Uterus (tissue), 4 donors: Measurements from ENCODE around the gene SKOR1. TPM values are rescaled to one million over a fixed set of nuclear protein-coding genes. Genes with fewer than 3 reads are reported as not detected.

Experiments used
- DNase-seq, 2 donors: peaks; one replicate each; pipeline ENCODE4 v3.0.0-alpha.2; 2019 to 2020
- H3K27ac ChIP-seq, 2 donors: fragments of 200-600 bp; sonication (generic); 1 replicate in 1 of 2; 2 replicates in 1 of 2; pipeline ENCODE4 v1.5.1; 2016 to 2018
- H3K27me3 ChIP-seq, 2 donors: fragments of 200-600 bp; sonication (generic); one replicate each; pipeline ENCODE4 v1.5.1; 2018 to 2019; ENCODE audit warnings: control low read depth in 1 of 2
- H3K36me3 ChIP-seq, 2 donors: fragments of 200-600 bp; sonication (generic); one replicate each; pipeline ENCODE4 v1.5.1; 2019; ENCODE audit warnings: control low read depth in 1 of 2
- H3K4me1 ChIP-seq, 2 donors: fragments of 200-600 bp; sonication (generic); one replicate each; pipeline ENCODE4 v1.5.1; 2018 to 2019; ENCODE audit warnings: control low read depth in 1 of 2
- H3K4me3 ChIP-seq, 2 donors: fragments of 200-600 bp; sonication (generic); 1 replicate in 1 of 2; 2 replicates in 1 of 2; pipeline ENCODE4 v1.5.1; 2018 to 2019; ENCODE audit warnings: mild to moderate bottlenecking in 1 of 2
- H3K9me3 ChIP-seq, 2 donors: fragments of 200-600 bp; sonication (generic); one replicate each; pipeline ENCODE4 v1.5.1; 2019; ENCODE audit warnings: control low read depth in 1 of 2
- POLR2A ChIP-seq, 2 donors: fragments of 450-650 bp; IDR thresholded peaks; one replicate each; pipeline ENCODE4 v1.6.1; 2016; ENCODE audit warnings: antibody characterized with exemption in 2 of 2, mild to moderate bottlenecking in 1 of 2, moderate library complexity in 1 of 2
- intact Hi-C: fragments of 100-400 bp; cut with DNase I; formaldehyde crosslinking; loops from one replicate; pipeline ENCODE4 v1.15.1; 2023; ENCODE audit warnings: low total_unique reads
- total RNA-seq, 4 donors: library from RNA; depleted of rRNA in 3 of 4; stranded (reverse); fragments of >200 nt in 3 of 4; gene quantifications; one replicate each; pipeline versions ENCODE4 v1.1.0 to v1.2.4, GENCODE V29; 2014 to 2023
- TF ChIP-seq, protein P1 (sequence below), 4 experiments: fragments of 200-600 bp in 2 of 4; fragments of 450-650 bp in 2 of 4; sonication (generic) in 2 of 4; IDR thresholded peaks; one replicate each; pipeline ENCODE4 v1.5.1; 2016 to 2019; ENCODE audit warnings: antibody characterized with exemption in 4 of 4, mild to moderate bottlenecking in 2 of 4, moderate library complexity in 1 of 4
- donor health status: DM: yes; HTN: yes; CAD: no.

SKOR1 gene
- total RNA-seq, 4 donors from 2014 or later, result 0.35 to 1.7 (median 0.77) TPM; not detected in 1

DNA sequence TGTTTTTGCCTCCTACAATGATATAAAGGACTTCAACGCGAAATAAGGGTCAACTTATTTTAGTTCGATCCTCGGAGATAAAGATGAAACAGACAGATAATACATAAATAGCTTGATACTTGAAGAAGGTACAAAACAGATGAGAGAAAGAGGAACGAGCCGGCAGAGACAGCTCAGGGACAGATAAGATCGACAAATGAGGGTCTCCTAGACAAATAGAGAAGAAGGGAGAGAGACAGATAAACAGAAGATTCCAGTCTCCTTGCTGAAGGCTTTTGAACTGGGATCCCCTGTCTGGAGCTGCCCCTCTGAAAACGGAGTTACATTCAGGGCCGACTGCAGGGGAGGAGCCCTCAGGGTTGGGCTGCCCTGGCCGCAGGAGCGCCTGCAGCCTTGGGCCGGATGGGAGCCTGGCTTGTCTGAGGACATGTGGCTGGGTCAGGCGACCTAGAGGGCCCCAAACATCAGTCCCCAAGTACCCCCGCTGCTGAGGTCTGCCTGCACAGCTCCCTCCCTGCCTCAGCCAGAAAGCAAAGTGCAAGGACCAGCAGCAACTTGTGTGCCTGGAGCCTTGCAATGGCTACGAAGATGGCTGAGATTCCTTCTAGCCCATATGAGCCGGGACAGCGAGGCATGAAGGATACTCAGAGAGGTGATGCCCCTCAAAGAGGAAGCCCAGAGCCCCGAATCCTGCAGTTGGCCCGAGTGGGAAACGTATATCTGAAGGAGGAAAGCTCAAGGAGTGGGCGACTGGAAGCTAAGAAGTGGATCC lies 926 bp upstream of the SKOR1 start:
- intact Hi-C loops, result no loop called here
- TF ChIP-seq, protein P1, sequence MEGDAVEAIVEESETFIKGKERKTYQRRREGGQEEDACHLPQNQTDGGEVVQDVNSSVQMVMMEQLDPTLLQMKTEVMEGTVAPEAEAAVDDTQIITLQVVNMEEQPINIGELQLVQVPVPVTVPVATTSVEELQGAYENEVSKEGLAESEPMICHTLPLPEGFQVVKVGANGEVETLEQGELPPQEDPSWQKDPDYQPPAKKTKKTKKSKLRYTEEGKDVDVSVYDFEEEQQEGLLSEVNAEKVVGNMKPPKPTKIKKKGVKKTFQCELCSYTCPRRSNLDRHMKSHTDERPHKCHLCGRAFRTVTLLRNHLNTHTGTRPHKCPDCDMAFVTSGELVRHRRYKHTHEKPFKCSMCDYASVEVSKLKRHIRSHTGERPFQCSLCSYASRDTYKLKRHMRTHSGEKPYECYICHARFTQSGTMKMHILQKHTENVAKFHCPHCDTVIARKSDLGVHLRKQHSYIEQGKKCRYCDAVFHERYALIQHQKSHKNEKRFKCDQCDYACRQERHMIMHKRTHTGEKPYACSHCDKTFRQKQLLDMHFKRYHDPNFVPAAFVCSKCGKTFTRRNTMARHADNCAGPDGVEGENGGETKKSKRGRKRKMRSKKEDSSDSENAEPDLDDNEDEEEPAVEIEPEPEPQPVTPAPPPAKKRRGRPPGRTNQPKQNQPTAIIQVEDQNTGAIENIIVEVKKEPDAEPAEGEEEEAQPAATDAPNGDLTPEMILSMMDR (IDR thresholded peaks at IDR 0.05), result no peak
- no peak for TF ChIP-seq POLR2A (IDR thresholded peaks at IDR 0.05)
- Histone ChIP-seq H3K4me1 (peaks cover 0 to 24% of the 10 kb centered on the region in 2 donors), H3K27ac (no peak overlapping the region), H3K9me3 (no peaks in the 10 kb centered on the region), H3K4me3 (no peak overlapping the region), H3K36me3 (no peaks in the 10 kb centered on the region), H3K27me3 (peaks cover 51 to 78% of the 10 kb centered on the region in 2 donors)
- no peak for DNase-seq

DNA sequence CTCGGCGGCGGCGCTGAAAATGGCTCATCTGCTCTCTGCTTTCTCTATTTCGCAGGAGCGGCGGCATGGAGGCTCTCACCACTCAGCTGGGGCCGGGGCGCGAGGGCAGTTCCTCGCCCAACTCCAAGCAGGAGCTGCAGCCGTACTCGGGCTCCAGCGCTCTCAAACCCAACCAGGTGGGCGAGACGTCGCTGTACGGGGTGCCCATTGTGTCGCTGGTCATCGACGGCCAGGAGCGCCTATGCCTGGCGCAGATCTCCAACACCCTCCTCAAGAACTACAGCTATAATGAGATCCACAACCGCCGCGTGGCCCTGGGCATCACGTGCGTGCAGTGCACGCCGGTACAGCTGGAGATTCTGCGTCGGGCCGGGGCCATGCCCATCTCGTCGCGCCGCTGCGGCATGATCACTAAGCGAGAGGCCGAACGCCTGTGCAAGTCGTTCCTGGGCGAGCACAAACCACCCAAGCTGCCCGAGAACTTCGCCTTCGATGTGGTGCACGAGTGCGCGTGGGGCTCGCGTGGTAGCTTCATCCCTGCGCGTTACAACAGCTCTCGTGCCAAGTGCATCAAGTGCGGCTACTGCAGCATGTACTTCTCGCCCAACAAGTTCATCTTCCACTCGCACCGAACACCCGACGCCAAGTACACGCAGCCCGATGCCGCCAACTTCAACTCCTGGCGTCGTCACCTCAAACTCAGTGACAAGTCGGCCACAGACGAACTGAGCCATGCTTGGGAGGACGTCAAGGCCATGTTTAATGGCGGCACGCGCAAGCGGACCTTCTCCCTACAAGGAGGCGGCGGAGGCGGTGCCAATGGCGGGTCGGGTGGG lies 790 bp downstream of the SKOR1 start:
- Histone ChIP-seq H3K4me1 (peaks cover 0 to 24% of the 10 kb centered on the region in 2 donors), H3K4me3 (no peak overlapping the region), H3K27ac (no peak overlapping the region), H3K27me3 (peaks cover 62 to 78% of the 10 kb centered on the region in 2 donors), H3K9me3 (no peaks in the 10 kb centered on the region), H3K36me3 (no peaks in the 10 kb centered on the region)
- no peak for DNase-seq
- TF ChIP-seq, protein P1 (IDR thresholded peaks at IDR 0.05), result no peak
- TF ChIP-seq POLR2A (IDR thresholded peaks at IDR 0.05), result no peak
- intact Hi-C loops, result no loop called here

DNA sequence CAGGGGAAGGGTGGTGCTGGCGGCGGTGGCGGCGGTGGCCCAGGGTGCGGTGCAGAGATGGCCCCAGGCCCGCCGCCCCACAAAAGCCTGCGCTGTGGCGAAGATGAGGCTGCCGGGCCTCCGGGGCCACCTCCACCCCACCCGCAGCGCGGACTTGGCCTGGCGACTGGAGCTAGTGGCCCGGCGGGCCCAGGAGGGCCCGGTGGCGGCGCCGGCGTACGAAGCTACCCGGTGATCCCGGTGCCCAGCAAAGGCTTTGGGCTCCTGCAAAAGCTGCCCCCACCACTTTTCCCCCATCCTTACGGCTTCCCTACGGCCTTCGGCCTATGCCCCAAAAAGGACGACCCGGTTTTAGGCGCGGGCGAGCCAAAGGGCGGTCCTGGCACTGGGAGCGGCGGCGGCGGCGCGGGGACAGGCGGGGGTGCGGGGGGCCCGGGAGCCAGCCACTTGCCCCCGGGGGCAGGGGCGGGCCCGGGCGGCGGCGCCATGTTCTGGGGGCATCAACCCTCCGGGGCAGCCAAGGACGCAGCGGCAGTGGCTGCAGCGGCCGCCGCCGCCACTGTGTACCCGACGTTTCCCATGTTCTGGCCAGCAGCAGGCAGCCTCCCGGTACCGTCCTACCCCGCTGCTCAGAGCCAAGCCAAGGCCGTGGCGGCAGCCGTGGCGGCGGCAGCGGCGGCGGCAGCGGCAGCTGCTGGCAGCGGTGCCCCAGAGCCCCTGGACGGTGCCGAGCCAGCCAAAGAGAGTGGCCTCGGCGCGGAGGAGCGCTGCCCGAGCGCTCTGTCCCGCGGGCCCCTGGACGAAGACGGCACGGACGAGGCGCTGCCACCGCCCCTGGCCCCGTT lies 1.6 kb downstream of the SKOR1 start:
- no peaks in the 10 kb centered on the region for H3K9me3 ChIP-seq
- no peak for DNase-seq
- no peak for TF ChIP-seq POLR2A (IDR thresholded peaks at IDR 0.05)
- TF ChIP-seq, protein P1 (IDR thresholded peaks at IDR 0.05), result no peak
- peaks cover 0 to 24% of the 10 kb centered on the region in 2 donors for H3K4me1 ChIP-seq
- peaks cover 63 to 78% of the 10 kb centered on the region in 2 donors for H3K27me3 ChIP-seq
- no peak overlapping the region for H3K4me3 ChIP-seq
- no peaks in the 10 kb centered on the region for H3K36me3 ChIP-seq
- intact Hi-C loops, result no loop called here
- no peak overlapping the region for H3K27ac ChIP-seq

DNA sequence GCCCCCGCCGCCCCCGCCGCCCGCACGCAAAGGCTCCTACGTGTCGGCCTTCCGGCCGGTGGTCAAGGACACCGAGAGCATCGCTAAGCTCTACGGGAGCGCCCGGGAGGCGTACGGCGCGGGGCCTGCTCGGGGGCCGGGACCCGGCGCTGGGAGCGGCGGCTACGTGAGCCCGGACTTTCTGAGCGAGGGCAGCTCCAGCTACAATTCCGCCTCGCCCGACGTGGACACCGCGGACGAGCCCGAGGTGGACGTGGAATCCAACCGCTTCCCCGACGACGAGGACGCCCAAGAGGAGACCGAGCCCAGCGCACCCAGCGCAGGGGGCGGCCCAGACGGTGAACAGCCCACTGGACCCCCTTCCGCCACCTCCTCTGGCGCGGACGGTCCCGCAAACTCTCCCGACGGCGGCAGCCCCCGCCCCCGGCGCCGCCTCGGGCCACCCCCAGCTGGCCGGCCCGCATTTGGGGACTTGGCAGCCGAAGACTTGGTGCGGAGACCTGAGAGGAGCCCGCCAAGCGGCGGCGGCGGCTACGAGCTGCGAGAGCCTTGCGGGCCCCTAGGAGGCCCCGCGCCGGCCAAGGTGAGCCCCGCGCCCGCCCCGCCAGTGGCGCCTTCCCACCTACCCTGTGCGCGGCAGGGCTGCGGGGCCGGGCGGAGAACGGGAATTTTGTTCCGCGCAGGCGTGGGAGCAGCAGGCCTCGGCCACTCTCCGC lies 2.4 kb downstream of the SKOR1 start:
- no peak overlapping the region for H3K27ac ChIP-seq
- peaks cover 0 to 25% of the 10 kb centered on the region in 2 donors for H3K4me1 ChIP-seq
- no peaks in the 10 kb centered on the region for H3K36me3 ChIP-seq
- no peak for DNase-seq
- H3K9me3 ChIP-seq, result no peaks in the 10 kb centered on the region
- no peak for TF ChIP-seq POLR2A (IDR thresholded peaks at IDR 0.05)
- peaks cover 66 to 78% of the 10 kb centered on the region in 2 donors for H3K27me3 ChIP-seq
- intact Hi-C loops, result no loop called here
- no peak overlapping the region for H3K4me3 ChIP-seq
